HepG2 (cell line): ENCODE data around the gene MTHFD1L. TPM values are rescaled to one million over a fixed set of nuclear protein-coding genes. Genes with fewer than 3 reads are reported as not detected.

Source experiments
- GZF1 ChIP-seq: sonication (generic); formaldehyde crosslinking; IDR thresholded peaks from 2 replicates; pipeline ENCODE4 v1.5.1; 2020; ENCODE audit warnings: mild to moderate bottlenecking, missing genetic modification reagents
- KLF13 ChIP-seq: sonication (generic); formaldehyde crosslinking; IDR thresholded peaks from 2 replicates; pipeline ENCODE4 v1.4.0; 2020; ENCODE audit warnings: mild to moderate bottlenecking, missing genetic modification reagents
- POLR2AphosphoS2 ChIP-seq: IDR thresholded peaks from 2 replicates; pipeline ENCODE4 v1.6.1; 2011; ENCODE audit warnings: low read depth, low read length, improper control_type of control experiment
- SAFB2 ChIP-seq: sonication (generic); formaldehyde crosslinking; IDR thresholded peaks from 2 replicates; pipeline ENCODE4 v1.5.1; 2020; ENCODE audit warnings: missing genetic modification reagents, low read depth, mild to moderate bottlenecking, borderline replicate concordance
- TMF1 ChIP-seq: sonication (generic); formaldehyde crosslinking; IDR thresholded peaks from 2 replicates; pipeline ENCODE4 v1.8.1; 2022; ENCODE audit warnings: low read depth, missing genetic modification reagents
- ZBTB7B ChIP-seq: sonication (generic); formaldehyde crosslinking; IDR thresholded peaks from 2 replicates; pipeline ENCODE4 v1.4.0; 2020; ENCODE audit warnings: missing genetic modification reagents
- ZNF34 ChIP-seq: sonication (generic); formaldehyde crosslinking; IDR thresholded peaks from 2 replicates; pipeline ENCODE4 v1.4.0; 2020; ENCODE audit warnings: mild to moderate bottlenecking, missing genetic modification reagents, borderline replicate concordance
- ZNF446 ChIP-seq: sonication (generic); formaldehyde crosslinking; IDR thresholded peaks from 2 replicates; pipeline ENCODE4 v1.5.0; 2020; ENCODE audit warnings: mild to moderate bottlenecking, missing genetic modification reagents
- ZNF709 ChIP-seq: sonication (generic); formaldehyde crosslinking; IDR thresholded peaks from 2 replicates; pipeline ENCODE4 v1.5.0; 2020; ENCODE audit warnings: mild to moderate bottlenecking, missing genetic modification reagents
- ZNF850 ChIP-seq: sonication (generic); formaldehyde crosslinking; conservative IDR thresholded peaks from 2 replicates; pipeline ENCODE4 v1.9.0; 2021; ENCODE audit warnings: mild to moderate bottlenecking, missing genetic modification reagents
- polyA plus RNA-seq, 8 experiments: library from polyadenylated mRNA; depleted of rRNA in 3 of 8; stranded (reverse) in 7 of 8; unstranded in 1 of 8; fragments of >200 nt; fragmentation: Illumina TruSeq in 4 of 8; extraction: Trizol in 4 of 8; gene quantifications; 2 replicates each; pipeline versions ENCODE4 v1.2.1 to v1.2.3, GENCODE V29; 2011 to 2016; ENCODE audit warnings: low read depth in 4 of 8, missing spikeins in 1 of 8, mixed read lengths in 1 of 8; ENCODE audit not compliant: insufficient read depth in 1 of 8
- total RNA-seq, 5 experiments: library from RNA; depleted of rRNA; stranded (reverse); fragments of >200 nt; fragmentation: Illumina TruSeq; extraction: Trizol; gene quantifications; 2 replicates each; pipeline ENCODE4 v1.2.3, GENCODE V29; 2016; ENCODE audit warnings: low read depth in 1 of 5
- TF ChIP-seq, protein P1 (sequence below): sonication (generic); formaldehyde crosslinking; IDR thresholded peaks from 2 replicates; pipeline ENCODE4 v1.4.0; 2020; ENCODE audit warnings: missing genetic modification reagents, borderline replicate concordance
- TF ChIP-seq, protein P2 (sequence below): sonication (generic); formaldehyde crosslinking; IDR thresholded peaks from 2 replicates; pipeline ENCODE4 v1.5.1; 2020; ENCODE audit warnings: missing genetic modification reagents, mild to moderate bottlenecking, borderline replicate concordance
- TF ChIP-seq, protein P3 (sequence below): sonication (generic); formaldehyde crosslinking; IDR thresholded peaks from 2 replicates; pipeline ENCODE4 v1.4.0; 2020; ENCODE audit warnings: missing genetic modification reagents
- TF ChIP-seq, protein P4 (sequence below): sonication (generic); formaldehyde crosslinking; IDR thresholded peaks from 2 replicates; pipeline ENCODE4; 2020; ENCODE audit warnings: missing genetic modification reagents, mild to moderate bottlenecking, borderline replicate concordance
- TF ChIP-seq, protein P5 (sequence below): fragments of 450-650 bp; IDR thresholded peaks from 2 replicates; pipeline ENCODE4 v1.6.1; 2017
- TF ChIP-seq, protein P6 (sequence below): sonication (generic); formaldehyde crosslinking; IDR thresholded peaks from 2 replicates; pipeline ENCODE4 v1.4.0; 2020; ENCODE audit warnings: missing genetic modification reagents

Gene MTHFD1L
- total and polyA plus RNA-seq, 2 of the 13 experiments (the other 11 are each of a cell fraction or from before 2014, with no cell fraction given), result 24.0 to 39.6 TPM

DNA sequence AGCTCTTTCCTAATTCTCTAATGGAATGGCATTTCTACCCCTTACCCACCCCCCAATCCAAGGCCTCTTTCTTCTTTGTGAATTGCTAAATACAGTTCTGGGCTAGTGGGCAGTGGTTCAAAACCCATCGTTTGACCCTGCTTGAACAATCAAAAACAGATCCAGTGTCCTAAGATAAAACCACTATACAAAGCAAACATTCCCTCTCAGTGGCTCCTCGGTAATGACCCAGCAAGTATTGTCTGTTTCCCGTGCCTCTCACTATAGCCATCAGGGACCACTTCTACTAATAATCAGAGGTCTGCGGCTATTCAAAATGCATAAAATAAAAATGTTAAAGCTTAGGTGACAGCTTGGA lies 230.7 kb downstream of the MTHFD1L start (continued):
- TF ChIP-seq TMF1 (CRISPR knock-in tag) (no peak), ZNF34 (CRISPR knock-in tag) (no peak), ZNF709 (no peak), KLF13 (CRISPR knock-in tag) (no peak), GZF1 (no peak), SAFB2 (CRISPR knock-in tag) (no peak), ZNF446 (CRISPR knock-in tag) (no peak), ZBTB7B (CRISPR knock-in tag) (peak; percentile 55; the same call in 1 of the 2 replicates), POLR2AphosphoS2 (no peak), ZNF850 (CRISPR knock-in tag) (no peak)
- TF ChIP-seq, protein P1, sequence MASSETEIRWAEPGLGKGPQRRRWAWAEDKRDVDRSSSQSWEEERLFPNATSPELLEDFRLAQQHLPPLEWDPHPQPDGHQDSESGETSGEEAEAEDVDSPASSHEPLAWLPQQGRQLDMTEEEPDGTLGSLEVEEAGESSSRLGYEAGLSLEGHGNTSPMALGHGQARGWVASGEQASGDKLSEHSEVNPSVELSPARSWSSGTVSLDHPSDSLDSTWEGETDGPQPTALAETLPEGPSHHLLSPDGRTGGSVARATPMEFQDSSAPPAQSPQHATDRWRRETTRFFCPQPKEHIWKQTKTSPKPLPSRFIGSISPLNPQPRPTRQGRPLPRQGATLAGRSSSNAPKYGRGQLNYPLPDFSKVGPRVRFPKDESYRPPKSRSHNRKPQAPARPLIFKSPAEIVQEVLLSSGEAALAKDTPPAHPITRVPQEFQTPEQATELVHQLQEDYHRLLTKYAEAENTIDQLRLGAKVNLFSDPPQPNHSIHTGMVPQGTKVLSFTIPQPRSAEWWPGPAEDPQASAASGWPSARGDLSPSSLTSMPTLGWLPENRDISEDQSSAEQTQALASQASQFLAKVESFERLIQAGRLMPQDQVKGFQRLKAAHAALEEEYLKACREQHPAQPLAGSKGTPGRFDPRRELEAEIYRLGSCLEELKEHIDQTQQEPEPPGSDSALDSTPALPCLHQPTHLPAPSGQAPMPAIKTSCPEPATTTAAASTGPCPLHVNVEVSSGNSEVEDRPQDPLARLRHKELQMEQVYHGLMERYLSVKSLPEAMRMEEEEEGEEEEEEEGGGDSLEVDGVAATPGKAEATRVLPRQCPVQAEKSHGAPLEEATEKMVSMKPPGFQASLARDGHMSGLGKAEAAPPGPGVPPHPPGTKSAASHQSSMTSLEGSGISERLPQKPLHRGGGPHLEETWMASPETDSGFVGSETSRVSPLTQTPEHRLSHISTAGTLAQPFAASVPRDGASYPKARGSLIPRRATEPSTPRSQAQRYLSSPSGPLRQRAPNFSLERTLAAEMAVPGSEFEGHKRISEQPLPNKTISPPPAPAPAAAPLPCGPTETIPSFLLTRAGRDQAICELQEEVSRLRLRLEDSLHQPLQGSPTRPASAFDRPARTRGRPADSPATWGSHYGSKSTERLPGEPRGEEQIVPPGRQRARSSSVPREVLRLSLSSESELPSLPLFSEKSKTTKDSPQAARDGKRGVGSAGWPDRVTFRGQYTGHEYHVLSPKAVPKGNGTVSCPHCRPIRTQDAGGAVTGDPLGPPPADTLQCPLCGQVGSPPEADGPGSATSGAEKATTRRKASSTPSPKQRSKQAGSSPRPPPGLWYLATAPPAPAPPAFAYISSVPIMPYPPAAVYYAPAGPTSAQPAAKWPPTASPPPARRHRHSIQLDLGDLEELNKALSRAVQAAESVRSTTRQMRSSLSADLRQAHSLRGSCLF, result no peak
- TF ChIP-seq, protein P2, sequence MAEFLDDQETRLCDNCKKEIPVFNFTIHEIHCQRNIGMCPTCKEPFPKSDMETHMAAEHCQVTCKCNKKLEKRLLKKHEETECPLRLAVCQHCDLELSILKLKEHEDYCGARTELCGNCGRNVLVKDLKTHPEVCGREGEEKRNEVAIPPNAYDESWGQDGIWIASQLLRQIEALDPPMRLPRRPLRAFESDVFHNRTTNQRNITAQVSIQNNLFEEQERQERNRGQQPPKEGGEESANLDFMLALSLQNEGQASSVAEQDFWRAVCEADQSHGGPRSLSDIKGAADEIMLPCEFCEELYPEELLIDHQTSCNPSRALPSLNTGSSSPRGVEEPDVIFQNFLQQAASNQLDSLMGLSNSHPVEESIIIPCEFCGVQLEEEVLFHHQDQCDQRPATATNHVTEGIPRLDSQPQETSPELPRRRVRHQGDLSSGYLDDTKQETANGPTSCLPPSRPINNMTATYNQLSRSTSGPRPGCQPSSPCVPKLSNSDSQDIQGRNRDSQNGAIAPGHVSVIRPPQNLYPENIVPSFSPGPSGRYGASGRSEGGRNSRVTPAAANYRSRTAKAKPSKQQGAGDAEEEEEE (CRISPR knock-in tag), result no peak
- TF ChIP-seq, protein P3, sequence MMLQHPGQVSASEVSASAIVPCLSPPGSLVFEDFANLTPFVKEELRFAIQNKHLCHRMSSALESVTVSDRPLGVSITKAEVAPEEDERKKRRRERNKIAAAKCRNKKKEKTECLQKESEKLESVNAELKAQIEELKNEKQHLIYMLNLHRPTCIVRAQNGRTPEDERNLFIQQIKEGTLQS (CRISPR knock-in tag), result no peak
- TF ChIP-seq, protein P4, sequence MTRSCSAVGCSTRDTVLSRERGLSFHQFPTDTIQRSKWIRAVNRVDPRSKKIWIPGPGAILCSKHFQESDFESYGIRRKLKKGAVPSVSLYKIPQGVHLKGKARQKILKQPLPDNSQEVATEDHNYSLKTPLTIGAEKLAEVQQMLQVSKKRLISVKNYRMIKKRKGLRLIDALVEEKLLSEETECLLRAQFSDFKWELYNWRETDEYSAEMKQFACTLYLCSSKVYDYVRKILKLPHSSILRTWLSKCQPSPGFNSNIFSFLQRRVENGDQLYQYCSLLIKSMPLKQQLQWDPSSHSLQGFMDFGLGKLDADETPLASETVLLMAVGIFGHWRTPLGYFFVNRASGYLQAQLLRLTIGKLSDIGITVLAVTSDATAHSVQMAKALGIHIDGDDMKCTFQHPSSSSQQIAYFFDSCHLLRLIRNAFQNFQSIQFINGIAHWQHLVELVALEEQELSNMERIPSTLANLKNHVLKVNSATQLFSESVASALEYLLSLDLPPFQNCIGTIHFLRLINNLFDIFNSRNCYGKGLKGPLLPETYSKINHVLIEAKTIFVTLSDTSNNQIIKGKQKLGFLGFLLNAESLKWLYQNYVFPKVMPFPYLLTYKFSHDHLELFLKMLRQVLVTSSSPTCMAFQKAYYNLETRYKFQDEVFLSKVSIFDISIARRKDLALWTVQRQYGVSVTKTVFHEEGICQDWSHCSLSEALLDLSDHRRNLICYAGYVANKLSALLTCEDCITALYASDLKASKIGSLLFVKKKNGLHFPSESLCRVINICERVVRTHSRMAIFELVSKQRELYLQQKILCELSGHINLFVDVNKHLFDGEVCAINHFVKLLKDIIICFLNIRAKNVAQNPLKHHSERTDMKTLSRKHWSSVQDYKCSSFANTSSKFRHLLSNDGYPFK (CRISPR knock-in tag), result no peak
- TF ChIP-seq, protein P5, sequence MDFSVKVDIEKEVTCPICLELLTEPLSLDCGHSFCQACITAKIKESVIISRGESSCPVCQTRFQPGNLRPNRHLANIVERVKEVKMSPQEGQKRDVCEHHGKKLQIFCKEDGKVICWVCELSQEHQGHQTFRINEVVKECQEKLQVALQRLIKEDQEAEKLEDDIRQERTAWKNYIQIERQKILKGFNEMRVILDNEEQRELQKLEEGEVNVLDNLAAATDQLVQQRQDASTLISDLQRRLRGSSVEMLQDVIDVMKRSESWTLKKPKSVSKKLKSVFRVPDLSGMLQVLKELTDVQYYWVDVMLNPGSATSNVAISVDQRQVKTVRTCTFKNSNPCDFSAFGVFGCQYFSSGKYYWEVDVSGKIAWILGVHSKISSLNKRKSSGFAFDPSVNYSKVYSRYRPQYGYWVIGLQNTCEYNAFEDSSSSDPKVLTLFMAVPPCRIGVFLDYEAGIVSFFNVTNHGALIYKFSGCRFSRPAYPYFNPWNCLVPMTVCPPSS, result no peak
- TF ChIP-seq, protein P6, sequence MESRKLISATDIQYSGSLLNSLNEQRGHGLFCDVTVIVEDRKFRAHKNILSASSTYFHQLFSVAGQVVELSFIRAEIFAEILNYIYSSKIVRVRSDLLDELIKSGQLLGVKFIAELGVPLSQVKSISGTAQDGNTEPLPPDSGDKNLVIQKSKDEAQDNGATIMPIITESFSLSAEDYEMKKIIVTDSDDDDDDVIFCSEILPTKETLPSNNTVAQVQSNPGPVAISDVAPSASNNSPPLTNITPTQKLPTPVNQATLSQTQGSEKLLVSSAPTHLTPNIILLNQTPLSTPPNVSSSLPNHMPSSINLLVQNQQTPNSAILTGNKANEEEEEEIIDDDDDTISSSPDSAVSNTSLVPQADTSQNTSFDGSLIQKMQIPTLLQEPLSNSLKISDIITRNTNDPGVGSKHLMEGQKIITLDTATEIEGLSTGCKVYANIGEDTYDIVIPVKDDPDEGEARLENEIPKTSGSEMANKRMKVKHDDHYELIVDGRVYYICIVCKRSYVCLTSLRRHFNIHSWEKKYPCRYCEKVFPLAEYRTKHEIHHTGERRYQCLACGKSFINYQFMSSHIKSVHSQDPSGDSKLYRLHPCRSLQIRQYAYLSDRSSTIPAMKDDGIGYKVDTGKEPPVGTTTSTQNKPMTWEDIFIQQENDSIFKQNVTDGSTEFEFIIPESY, result peak; percentile 23; the same call in 1 of the 2 replicates
